DMS153 treated with DMSO at 0.1 percent for 48 hours (cell line): ENCODE measurements around the gene HSF2BP.
"Not testable (repeated sequence)": the region's sequence is repeated elsewhere in the genome, so short reads cannot be mapped to it uniquely, and the experiment has no call there.

ENCODE experiments used
- DNase-seq: peaks from one replicate; lab custom pipeline; 2025; ENCODE audit not compliant: unreplicated experiment; lab: John Stamatoyannopoulos, UW

Gene HSF2BP

DNA sequence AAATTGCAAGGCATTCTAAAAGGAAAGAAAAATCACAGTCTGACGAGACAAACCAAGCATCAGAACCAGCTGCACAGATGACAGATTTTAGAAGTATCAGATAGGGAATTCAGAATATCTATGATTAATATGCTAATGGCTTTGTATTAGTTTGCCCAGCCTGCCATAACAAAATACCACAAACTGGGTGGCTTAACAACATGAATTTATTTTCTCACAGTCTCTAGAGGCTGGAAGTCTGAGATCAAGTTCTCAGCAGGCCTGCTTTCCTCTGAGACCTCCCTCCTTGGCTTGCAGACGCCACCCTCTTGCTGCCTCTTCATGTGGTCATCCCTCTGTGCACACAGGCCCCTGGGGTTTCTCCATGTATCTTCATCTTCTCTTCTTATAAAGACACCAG lies 118.7 kb downstream of the HSF2BP start:
- DNase-seq: not testable (repeated sequence)

DNA sequence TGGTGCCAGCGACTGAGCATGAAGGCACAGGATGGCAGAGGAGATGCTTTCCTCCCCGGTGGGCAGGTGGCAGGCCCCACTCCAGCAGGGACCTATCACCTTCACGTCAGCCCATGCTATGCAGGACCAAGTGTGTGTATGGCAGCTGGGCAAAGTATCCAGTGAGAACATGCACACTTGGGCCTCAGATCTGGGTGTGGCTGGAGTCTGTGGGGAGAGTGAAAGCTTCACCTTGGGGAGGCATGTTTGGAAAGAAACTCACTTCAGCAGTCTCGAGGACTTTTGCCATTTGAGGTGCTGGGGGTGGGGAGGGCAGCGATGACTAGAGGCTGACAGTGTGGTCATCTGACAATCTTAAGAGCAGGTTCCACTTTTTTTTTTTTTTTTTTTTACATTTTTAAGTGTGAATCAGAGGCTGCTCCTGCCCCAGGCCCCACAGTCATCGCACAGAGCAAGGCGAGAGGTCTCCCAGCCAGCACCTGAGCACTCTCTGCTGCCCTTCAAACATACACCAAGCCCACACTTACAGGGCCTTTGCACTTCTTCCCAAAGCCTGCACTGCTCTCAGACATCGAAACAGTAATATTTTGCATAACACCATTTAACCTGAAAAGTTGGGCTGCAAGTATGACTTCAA lies 136.7 kb downstream of the HSF2BP start:
- not testable (repeated sequence) for DNase-seq

DNA sequence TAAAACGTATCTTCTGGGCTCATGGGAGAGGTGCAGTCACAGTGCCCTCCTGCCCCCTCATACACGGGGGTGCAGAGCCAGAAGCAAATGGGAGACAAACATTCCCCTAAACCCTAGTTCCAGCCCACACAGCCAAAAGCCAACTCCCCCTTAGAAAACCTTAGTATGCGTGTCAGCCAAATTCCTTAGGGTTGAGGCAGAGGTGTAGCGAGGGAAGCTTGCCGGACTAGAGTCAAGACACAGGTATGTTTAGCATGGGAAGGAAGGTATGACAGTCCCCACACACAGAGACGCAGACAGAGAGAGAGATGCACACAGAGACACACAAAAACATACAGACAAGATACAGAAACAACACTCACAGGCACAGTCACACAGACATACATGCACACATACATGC lies 141.6 kb downstream of the HSF2BP start:
- DNase-seq: not testable (repeated sequence)

DNA sequence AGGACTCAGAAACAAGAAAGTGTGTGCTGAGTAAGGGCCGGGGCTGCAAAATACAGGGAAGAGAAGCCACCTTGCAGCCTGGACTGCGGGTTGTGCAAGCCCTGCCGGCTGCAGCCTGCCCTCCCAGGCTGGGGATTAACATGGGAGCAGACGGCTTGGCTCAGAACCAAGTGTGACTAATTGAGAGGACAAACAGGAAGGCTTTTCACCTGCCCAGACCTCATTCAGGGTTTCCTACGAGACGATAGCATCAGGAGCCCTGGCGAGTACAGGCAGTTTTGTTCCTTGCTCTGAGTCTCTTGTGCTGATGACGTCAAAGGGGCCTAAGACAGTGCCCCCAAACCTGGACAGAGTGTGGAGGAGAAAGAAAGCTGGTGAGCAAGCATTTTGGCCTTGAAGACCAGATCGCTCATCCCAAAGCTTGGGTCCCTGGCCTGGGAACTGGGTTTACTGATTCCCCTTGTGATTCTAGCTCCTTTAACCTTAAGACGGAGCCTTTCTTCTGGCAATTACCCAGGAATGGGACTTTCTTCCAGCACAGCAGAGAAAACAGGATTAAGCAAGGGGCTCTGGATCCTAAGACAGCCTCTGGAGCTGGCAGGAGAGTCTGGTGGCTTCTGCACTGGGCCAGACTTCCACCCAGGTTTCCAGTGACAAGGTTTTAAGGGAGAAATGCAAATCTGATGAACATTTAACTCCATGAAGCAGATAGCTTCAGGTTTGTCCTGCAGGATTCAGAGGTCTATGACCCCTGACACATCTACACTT lies 142.2 kb downstream of the HSF2BP start:
- not testable (repeated sequence) for DNase-seq

DNA sequence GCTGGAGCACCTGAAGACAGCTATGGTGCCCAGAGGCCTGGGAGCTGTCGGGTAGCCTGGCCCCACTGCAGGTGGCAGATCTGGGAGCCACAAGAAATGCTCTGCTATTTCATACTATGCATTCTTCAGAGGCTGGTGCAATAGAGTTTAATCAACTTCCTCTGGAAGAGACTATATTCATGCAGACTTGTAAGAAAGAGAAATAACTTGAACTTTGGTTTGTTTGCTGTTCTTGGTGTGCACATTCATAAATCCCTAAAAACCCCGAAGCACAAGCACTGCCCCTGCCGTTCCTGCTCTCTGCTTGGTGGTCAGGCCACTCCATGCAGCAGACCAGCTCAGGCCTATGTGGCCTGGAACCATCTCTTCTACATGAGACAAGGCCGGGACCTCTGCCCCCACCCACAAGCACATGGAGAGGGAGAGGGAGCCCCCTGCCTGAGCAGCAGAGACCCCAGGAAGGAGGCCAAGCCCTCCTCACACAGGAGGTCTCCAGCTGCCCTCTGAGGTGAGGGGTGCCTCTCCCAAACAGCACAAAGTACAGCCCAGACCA lies 142.9 kb downstream of the HSF2BP start:
- not testable (repeated sequence) for DNase-seq

DNA sequence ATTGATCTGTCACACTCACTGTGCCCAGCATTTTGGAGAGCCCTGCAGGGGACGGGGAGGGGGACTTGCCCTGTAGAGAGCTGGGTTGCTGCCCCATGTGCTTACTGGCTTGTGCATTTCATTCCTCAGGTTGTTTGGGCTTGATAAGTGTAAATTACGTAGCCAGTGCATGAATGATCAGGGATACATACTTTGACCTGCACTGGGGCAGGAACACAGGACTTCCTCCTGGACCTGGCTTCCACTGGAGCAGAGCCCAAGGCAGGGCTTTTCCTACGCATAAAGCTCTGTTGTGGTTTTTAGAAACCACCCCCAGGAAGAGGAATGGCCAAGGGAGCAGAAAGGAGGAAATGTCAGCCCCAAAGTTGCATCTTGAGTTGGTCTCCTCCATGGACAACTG lies 144.5 kb downstream of the HSF2BP start:
- DNase-seq: not testable (repeated sequence)

DNA sequence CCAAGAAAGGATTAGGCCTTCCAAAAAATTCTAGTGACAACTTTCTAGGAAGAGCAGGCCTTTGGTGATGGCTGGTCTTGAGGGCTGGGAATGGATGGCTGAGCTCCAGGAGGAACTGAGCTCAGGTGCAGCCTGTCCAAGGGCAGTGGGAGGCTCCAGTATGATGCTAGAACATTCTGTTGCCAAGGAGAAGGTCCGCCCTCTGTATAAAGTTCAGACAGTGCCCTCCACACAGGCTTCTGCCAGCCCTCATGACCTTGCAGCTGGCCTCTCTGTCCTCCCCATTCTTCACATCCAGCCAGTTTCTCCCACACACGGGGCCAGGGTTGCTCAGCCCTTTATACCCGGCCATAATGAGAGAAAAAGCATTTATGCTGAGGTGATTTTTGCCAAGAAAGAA lies 146.3 kb downstream of the HSF2BP start:
- DNase-seq: not testable (repeated sequence)

DNA sequence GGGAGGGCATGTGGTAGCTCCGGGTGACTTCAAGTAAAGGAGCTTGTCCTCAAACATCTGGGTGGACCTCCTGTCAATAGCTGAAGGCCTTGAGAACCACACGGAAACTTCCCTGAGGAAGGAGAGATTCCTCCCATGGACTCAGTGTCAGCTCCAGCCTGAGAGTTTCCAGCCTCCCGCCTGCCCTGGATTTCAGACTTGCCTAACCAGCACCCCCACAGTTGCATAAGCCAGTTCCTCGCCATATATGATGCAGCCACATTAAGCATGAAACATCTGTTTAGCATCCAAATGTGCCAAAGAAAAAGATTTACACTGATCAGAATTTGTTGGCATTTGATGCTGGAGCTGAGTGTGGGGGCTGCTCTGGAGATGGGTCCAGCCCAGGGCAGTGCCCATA lies 148.1 kb downstream of the HSF2BP start:
- DNase-seq: not testable (repeated sequence)

DNA sequence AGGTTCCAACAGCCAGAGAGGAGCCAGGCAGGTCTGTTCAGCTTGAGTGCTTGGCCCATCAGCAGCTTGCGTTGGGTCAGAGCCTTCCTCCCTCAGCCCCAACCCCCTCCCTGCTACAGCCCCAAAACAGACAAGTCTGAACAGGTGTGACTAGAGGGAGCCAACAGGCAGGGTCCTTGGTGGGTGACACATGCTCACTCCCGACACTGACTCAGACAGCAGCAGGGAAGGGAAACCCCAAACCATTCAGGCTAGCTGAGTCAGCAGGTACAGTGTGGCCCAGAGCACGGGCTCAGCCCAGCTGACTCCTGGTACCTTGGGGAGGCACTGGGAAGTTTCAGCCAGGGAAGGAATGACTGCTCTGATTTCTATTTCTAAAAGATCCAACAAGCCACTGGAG lies 148.6 kb downstream of the HSF2BP start:
- DNase-seq: not testable (repeated sequence)

DNA sequence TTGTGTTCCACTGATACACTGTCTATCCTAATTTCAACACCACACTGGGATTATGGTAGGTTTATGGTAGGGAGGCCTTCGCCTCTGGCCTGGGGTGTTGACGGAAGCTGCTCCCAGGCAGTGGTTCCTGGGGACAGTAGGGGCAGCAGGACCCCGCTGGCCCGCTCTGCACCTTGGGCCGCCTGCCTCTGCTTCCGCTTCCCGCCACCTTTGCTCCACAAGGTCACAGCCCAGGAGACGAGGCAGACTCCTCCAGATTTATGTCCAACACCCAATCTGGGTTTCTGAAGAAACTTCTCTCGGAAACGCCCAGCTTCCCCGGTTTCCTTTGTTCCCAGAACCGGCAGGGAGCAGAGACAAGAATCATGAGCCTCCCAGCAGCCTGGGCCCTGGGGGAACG lies 155.4 kb downstream of the HSF2BP start:
- DNase-seq: not testable (repeated sequence)

DNA sequence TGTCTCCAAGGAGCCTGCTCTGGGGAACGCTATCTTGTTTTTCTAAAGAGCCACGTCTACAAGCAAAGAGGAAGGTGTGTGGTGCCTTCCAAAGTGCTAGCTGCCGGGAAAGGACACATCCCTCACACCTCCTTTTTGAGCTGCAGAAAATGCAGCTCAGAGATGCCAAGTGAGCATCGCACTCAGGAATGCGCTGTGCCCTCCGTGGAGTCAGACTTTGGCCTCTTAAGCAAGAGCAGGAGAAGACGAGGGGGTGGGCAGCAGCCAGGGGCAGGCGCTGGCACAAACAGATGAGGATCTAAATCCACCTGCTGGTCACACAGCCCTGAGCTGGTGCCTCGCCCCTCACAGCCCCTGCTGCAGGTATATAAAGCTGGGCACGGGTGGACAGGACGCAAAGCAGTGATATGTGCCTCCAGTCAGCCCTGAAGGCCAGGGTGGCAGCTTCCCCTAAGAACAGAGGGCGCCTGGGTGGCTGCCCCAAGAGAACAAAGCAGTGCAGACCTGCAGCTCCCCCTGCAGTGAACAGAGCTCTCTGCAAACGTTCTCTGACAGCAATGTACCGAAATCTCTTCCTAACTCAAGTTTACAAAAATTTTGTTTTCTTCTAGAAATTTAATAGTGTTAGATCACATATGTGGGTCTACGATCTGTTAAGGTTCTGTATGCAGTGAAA lies 156.1 kb downstream of the HSF2BP start:
- DNase-seq: not testable (repeated sequence)

DNA sequence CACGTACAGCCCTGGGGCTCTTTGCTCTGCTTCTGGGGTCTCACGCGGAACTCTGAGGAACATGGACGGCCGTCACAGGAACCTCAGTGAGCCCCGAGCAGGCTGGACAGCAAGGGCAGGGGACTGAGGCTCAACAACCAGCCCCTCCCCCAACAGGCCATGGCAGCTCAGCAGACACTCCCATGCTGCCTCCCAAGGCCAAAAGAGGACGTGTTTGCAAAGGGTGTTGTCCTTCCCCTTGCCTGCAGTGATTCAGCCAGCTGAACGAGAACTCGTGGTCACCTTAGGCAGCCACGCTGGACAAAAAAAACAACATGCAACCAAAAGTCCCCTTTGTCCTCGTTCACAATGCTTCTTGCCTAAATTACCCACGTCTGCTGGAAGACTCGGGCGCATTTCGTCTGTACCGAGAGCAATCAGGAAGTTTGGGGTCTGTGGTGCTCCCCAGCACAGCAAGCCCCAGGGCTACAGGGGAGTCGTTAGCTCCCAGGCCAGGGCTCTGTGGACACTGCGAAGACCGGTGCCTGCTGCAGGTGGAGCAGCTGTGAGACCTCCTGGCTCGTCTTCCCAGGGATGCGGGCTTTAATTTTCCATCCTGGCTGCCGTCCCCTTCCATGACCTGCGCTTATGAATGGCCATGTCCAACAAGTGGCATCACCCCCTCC lies 156.7 kb downstream of the HSF2BP start:
- DNase-seq: not testable (repeated sequence)

DNA sequence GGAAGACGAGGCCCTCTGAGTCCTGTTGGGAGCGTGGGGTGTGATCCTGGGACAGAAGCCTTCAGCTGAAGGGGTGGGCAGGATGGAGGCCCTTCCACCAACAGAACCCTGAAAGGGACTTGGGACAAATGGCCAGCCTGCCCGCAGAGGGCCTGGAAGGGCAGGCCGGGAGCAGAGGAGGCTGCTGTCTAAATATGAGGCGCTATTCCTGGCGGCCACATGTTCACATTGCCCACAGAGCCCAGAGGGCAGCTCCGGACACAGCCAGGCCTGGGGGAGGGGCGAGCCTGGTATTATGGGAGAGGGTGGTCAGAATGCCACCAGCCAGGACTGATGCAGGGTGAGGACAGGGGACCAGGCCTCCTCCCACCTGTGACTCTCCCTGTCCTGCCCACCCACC lies 160.4 kb downstream of the HSF2BP start:
- DNase-seq: not testable (repeated sequence)

DNA sequence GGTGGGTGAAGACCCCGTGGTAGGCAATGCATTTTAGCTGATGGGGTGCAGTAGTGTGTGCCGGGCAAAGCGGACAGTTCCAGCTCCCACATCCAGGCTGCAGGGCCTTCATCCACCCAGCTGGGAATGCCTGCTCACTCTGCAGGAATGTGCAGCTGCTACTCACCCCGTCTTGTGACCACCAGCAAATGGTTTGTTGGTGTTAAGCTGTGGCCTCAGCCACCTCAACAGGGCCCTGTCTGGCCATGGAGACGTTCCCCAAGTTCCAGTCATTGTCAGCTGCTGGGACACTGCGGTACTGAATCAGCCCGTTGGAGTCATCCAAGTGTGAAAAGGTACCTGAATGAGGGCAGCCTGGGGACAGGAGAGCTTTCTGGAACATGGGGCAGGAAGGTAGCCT lies 161.2 kb downstream of the HSF2BP start:
- not testable (repeated sequence) for DNase-seq

DNA sequence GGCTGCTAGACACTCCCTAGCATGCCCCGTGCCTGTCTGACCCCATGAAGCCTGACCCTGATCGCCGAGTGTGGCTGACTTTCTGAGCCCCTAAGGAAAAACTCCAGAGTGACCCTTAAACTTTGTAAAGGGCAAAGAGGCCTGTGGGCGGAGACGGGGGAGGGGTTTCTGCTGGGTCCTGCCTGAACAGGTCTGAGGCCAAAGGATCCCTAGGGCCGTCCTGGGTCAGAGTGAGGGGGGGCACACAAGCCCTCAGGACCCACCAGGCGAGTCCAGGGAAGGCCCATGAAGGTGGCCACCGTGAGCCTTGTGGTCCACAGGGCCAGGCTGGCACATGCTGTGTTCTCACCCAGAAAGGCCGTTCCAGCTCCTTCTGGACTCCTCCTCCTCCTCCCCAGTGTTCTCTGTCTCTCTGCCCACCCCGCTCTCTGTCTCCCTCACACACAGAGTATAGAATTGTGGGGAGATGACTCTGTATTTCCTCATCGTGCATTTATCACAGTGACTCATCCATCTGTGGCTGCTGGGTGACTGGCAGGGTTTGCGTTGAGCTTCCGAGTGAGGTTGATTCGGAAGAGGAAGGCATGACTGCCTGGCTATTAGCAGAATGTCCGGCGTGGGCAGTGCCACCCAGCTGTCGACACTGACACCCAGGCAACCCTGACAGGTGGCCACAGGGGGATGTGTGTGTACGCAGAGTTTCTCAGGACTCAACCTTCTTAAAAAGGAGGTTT lies 164.8 kb downstream of the HSF2BP start:
- not testable (repeated sequence) for DNase-seq

DNA sequence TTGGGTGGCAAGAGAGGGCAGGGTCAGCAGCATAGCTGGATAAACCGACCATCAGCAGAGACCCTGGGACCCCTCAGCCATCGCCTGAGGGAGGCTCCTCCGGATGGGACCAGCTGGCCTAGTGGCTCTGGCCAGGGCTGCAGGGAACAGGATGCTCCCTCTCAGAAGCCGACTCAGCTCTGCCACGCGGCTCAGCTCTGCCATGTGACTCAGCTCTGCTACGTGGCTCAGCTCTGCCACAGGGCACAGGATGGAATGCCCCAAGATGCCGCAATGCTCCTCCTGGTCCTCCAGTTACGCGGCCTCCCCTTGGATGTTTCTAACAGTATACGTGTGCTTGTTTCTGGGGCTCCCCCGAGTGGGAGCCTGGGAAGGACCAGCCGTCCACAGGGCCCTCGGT lies 165.8 kb downstream of the HSF2BP start:
- not testable (repeated sequence) for DNase-seq

DNA sequence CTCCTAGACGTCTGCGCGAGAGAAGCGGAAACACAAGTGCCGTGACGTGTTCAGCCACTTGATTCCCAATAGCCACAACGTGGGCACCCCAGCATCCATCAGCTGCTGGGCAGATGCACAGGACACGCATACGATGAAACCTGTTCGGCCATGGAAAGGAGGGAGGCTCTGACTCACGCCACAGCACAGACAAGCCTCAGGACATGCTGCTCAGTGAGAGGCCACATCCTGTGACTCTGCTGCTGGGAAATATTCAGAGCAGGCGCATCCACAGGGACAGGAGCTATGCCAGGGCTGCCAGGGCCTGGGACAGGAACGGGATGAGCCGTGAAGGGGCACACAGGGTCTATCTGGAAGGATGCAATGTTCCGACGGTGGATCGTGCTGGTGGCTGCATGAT lies 171.1 kb downstream of the HSF2BP start:
- not testable (repeated sequence) for DNase-seq

DNA sequence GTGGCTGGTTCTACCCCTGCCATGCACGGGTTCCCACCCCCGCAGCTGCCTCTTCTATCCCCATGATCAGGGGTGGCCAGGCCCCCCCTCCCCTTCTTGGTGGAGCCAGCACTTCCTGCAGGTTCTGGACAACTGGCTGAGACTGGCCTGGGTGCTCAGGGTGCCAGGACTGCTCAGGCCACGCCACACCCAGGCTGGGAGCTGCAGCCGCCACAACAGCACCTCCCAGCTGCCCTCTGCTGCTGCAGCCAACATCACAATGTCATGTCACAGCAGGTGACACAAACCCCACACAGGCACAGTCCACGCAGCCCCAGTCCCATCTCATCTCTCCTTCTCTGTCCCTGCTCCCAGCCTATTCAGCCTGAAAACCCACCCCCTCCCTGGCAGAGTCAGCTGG lies 173.2 kb downstream of the HSF2BP start:
- DNase-seq: not testable (repeated sequence)

DNA sequence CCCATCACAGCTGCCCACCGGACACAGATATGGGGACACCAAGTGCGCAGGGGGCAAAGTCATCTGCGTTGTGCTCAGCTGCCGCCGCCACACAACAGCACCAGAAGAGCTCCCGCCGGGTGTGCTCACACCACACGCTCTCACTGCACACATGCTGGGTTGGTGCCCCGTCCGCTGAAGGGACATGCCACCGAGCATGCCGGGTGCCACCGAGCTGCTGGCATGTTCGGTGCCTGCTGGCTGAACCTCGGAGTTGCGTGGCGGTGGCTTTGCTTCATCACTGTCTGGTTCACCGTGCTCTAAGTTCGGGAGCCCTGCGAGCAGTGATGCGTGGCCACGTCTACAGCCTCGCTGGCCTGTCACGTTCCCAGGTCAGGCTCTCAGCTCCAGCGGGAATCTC lies 174.3 kb downstream of the HSF2BP start:
- not testable (repeated sequence) for DNase-seq

DNA sequence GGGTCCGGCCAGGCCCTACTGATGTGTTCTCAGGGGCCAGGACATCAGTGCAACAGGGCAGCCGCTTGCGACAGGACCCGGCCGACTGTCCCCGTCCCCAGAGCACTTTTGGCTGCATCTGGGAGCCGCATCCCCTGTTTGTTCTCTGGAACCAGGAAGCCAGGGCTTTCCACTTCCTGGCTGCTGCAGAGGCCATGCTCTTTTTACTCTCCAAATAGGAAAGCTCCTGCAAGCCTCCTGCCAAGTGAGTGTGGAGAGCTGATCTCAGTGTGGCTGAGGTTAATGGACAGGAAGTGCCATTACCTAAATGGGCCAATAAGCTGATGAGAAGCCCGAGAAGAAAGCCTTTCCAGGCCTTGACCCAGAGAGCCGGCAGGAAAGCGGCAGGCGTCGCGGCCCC lies 180.1 kb downstream of the HSF2BP start:
- DNase-seq: not testable (repeated sequence)
